Psoas muscle (tissue), 8 donors: ENCODE measurements around the gene CCT8. TPM values are rescaled to one million over a fixed set of nuclear protein-coding genes. Genes with fewer than 3 reads are reported as not detected.

ENCODE experiments used
- ATAC-seq, 4 donors: fragments of 200-7000 bp; cut with Tn5 transposase; one replicate each; pipeline ENCODE4 v1.9.1; 2020; ENCODE audit warnings: moderate library complexity in 3 of 4, mild to moderate bottlenecking in 2 of 4
- DNase-seq, 2 donors: peaks; one replicate each; pipeline ENCODE4 v3.0.0-alpha.2; 2020
- H3K27ac ChIP-seq: fragments of 200-600 bp; one replicate; pipeline ENCODE4 v1.8.0; 2022
- H3K27me3 ChIP-seq, 3 donors: fragments of 200-600 bp in 1 of 3; one replicate each; pipeline versions ENCODE4 v1.6.1 to v1.8.0; 2013 to 2022; ENCODE audit warnings: low read length in 2 of 3, mild to moderate bottlenecking in 2 of 3, moderate library complexity in 1 of 3; ENCODE audit not compliant: insufficient read depth in 3 of 3
- H3K36me3 ChIP-seq, 2 donors: fragments of 200-600 bp in 1 of 2; one replicate each; pipeline versions ENCODE4 v1.6.1 to v1.8.0; 2013 to 2022; ENCODE audit warnings: low read depth in 1 of 2, mild to moderate bottlenecking in 1 of 2, moderate library complexity in 1 of 2; ENCODE audit not compliant: insufficient read depth in 1 of 2
- H3K4me1 ChIP-seq: fragments of 200-600 bp; one replicate; pipeline ENCODE4 v1.8.0; 2022
- H3K4me3 ChIP-seq: fragments of 200-600 bp; one replicate; pipeline ENCODE4 v1.8.0; 2022; ENCODE audit warnings: mild to moderate bottlenecking
- H3K9me3 ChIP-seq: fragments of 200-600 bp; one replicate; pipeline ENCODE4 v1.8.0; 2022
- CTCF ChIP-seq: fragments of 200-600 bp; IDR thresholded peaks from one replicate; pipeline ENCODE4 v1.8.0; 2022; ENCODE audit warnings: antibody characterized with exemption
- WGBS, 3 donors: extraction: QIAGEN DNeasy Blood & Tissue Kit; methylation state at CpG; one replicate each; pipeline versions ENCODE4 v1.1.6 to v1.1.7; 2013; 5-methylcytosine and 5-hydroxymethylcytosine counted together
- intact Hi-C, 2 donors: fragments of 100-400 bp; cut with DNase I; formaldehyde crosslinking; loops; one replicate each; pipeline versions ENCODE4 v1.11.0 to v1.14.2; 2022
- polyA plus RNA-seq, 3 donors: library from polyadenylated mRNA; stranded (reverse); fragments of 200-250 nt; gene quantifications; one replicate each; pipeline ENCODE4 v1.2.3, GENCODE V29; 2013
- total RNA-seq, 4 donors: library from RNA; stranded (reverse); fragmentation: NEBNext Ultra II Directional in 2 of 4; extraction: Animal tissue kit (Norgen Biotek cat#: 25700) in 2 of 4; gene quantifications; one replicate each; pipeline versions ENCODE4 v1.2.1 to v1.2.4, GENCODE V29; 2021 to 2023
- donor health status: healthy with polysubstance abuse.
- donor health status: DM: no; HTN: no; CAD: no; lungs with moderate emphysema.
- donor health status: Bipolar disorder and iron deficiency.
- donor health status: healthy.
- donor health status: DM: yes; HTN: yes; CAD: no.
- donor health status: DM: no; HTN: no; CAD: no.
- donor health status: DM: no; HTN: no; CAD: no.
- donor health status: DM: yes; HTN: yes; CAD: no.

Gene CCT8
- total and polyA plus RNA-seq, 7 donors: 124 to 251 (median 138) TPM

- intact Hi-C loops: no loop called here
- Histone ChIP-seq H3K27me3 (no peaks in the 10 kb centered on the region), H3K27ac (no peak overlapping the region), H3K36me3 (no peaks in the 10 kb centered on the region), H3K4me1 (peaks cover 20% of the 10 kb centered on the region), H3K4me3 (no peak overlapping the region), H3K9me3 (no peaks in the 10 kb centered on the region)
- no peak for DNase-seq
- 64 to 80% (median 65%) methylated on average over 5 of the region's 5 CpGs for WGBS, 3 donors
- ATAC-seq: no peak
- no peak for TF ChIP-seq CTCF
Observed at GRCh38 chr21:29114765-29115500, 41.5 kb upstream of the CCT8 start.

- peak overlapping the region; percentile 81 for H3K27ac ChIP-seq
- H3K9me3 ChIP-seq: no peaks in the 10 kb centered on the region
- peaks cover 14% of the 10 kb centered on the region for H3K4me1 ChIP-seq
- TF ChIP-seq CTCF: no peak
- DNase-seq (no peak), ATAC-seq (peak in 3 of 4 donors; percentile 34 to 62 (median 45))
- 69 to 74% (median 71%) methylated on average over 3 of the region's 3 CpGs for WGBS, 3 donors
- H3K4me3 ChIP-seq: no peak overlapping the region
- H3K27me3 ChIP-seq: no peaks in the 10 kb centered on the region
- H3K36me3 ChIP-seq: no peaks in the 10 kb centered on the region
- intact Hi-C loops: loop anchor here in 1 of 2 donors (1.0 kb wide), 1 partner anchor 27 kb away; no protein-coding TSS in a partner anchor
Observed at GRCh38 chr21:29105218-29105617, 31.8 kb upstream of the CCT8 start.

GRCh38 chr21:29104239-29104708 lies 30.8 kb upstream of the CCT8 start:
- Histone ChIP-seq H3K4me3 (no peak overlapping the region), H3K27me3 (no peaks in the 10 kb centered on the region), H3K9me3 (no peaks in the 10 kb centered on the region), H3K4me1 (peaks cover 14% of the 10 kb centered on the region), H3K27ac (peak overlapping the region; percentile 81), H3K36me3 (no peaks in the 10 kb centered on the region)
- ATAC-seq (peak; percentile 90 to 95 (median 91)), DNase-seq (no peak)
- TF ChIP-seq CTCF: peak; percentile 46
- 30 to 38% (median 31%) methylated on average over 7 of the region's 7 CpGs for WGBS, 3 donors
- intact Hi-C loops: loop anchor here in 1 of 2 donors (5.0 kb wide), 1 partner anchor 203 kb away; no protein-coding TSS in a partner anchor

GRCh38 chr21:29102791-29103257 lies 29.4 kb upstream of the CCT8 start:
- no peaks in the 10 kb centered on the region for H3K36me3 ChIP-seq
- 68 to 84% (median 82%) methylated on average over 2 of the region's 2 CpGs for WGBS, 3 donors
- DNase-seq (no peak), ATAC-seq (no peak)
- intact Hi-C loops: loop anchor here in 1 of 2 donors (5.0 kb wide), 1 partner anchor 204 kb away; no protein-coding TSS in a partner anchor
- H3K4me3 ChIP-seq: no peak overlapping the region
- no peaks in the 10 kb centered on the region for H3K9me3 ChIP-seq
- H3K27me3 ChIP-seq: no peaks in the 10 kb centered on the region
- peaks cover 14% of the 10 kb centered on the region for H3K4me1 ChIP-seq
- no peak overlapping the region for H3K27ac ChIP-seq
- TF ChIP-seq CTCF: no peak
